A172 (cell line): Measurements from ENCODE around the gene SEMA6D. TPM values are rescaled to one million over a fixed set of nuclear protein-coding genes. Genes with fewer than 3 reads are reported as not detected.

ENCODE experiments used
- DNase-seq: peaks from one replicate; pipeline ENCODE4 v3.0.0-alpha.2; 2015; ENCODE audit warnings: low spot score
- total RNA-seq: library from RNA; depleted of rRNA; stranded (reverse); fragments of >200 nt; shearing (Covaris generic); gene quantifications from 2 replicates; pipeline ENCODE4 v1.2.3, GENCODE V29; 2014

The SEMA6D gene
- total RNA-seq, 1 experiment from 2014 or later: not detected

GRCh38 chr15:47820747-47821319 lies 103.5 kb downstream of the SEMA6D start:
- DNase-seq: no peak

GRCh38 chr15:47822048-47822447 lies 104.7 kb downstream of the SEMA6D start:
- no peak for DNase-seq
